DND-41 (cell line): ENCODE measurements around the gene TNIK.

Experiments used
- ATAC-seq: fragments of 200-7000 bp; cut with Tn5 transposase; 3 replicates; pipeline ENCODE4 v1.9.1; 2021; ENCODE audit warnings: low read depth; ENCODE audit not compliant: insufficient read depth
- DNase-seq: peaks from one replicate; pipeline ENCODE4 v3.0.0-alpha.2; 2020
- H2AFZ ChIP-seq: 2 replicates; pipeline ENCODE4 v1.6.0; 2012; ENCODE audit warnings: low read depth, low read length
- H3K27ac ChIP-seq: 2 replicates; pipeline ENCODE4 v1.5.1; 2012; ENCODE audit warnings: low read length, inconsistent platforms
- H3K27me3 ChIP-seq: fragments of 200-600 bp; sonication (generic); 2 replicates; pipeline ENCODE4 v1.6.0; 2012; ENCODE audit warnings: low read length, mild to moderate bottlenecking, inconsistent platforms; ENCODE audit not compliant: insufficient read depth, poor library complexity
- H3K36me3 ChIP-seq: 2 replicates; pipeline ENCODE4 v1.5.1; 2012; ENCODE audit warnings: low read length, inconsistent platforms; ENCODE audit not compliant: insufficient read depth
- H3K4me1 ChIP-seq: 2 replicates; pipeline ENCODE4 v1.5.1; 2012; ENCODE audit warnings: mild to moderate bottlenecking, low read length; ENCODE audit not compliant: insufficient read depth
- H3K4me2 ChIP-seq: 2 replicates; pipeline ENCODE4 v1.6.0; 2012; ENCODE audit warnings: mild to moderate bottlenecking, moderate library complexity, low read length, inconsistent platforms; ENCODE audit not compliant: insufficient read depth
- H3K4me3 ChIP-seq, 2 experiments: fragments of 200-600 bp in 1 of 2; shearing (Covaris generic) in 1 of 2; 2 replicates each; pipeline ENCODE4 v1.5.1; 2012 to 2016; ENCODE audit warnings: inconsistent platforms in 2 of 2, low read length in 2 of 2, mild to moderate bottlenecking in 2 of 2, low read depth in 1 of 2, moderate library complexity in 1 of 2
- H3K79me2 ChIP-seq: 2 replicates; pipeline ENCODE4 v1.6.0; 2012; ENCODE audit warnings: low read length, inconsistent platforms; ENCODE audit not compliant: insufficient read depth
- H3K9ac ChIP-seq: 2 replicates; pipeline ENCODE4 v1.6.0; 2012; ENCODE audit warnings: low read depth, mild to moderate bottlenecking, inconsistent platforms, low read length, moderate library complexity
- H3K9me3 ChIP-seq: 2 replicates; pipeline ENCODE4 v1.5.1; 2012; ENCODE audit warnings: low read length, moderate library complexity, mild to moderate bottlenecking, inconsistent platforms; ENCODE audit not compliant: insufficient read depth, severe bottlenecking
- H4K20me1 ChIP-seq: 2 replicates; pipeline ENCODE4 v1.6.0; 2012; ENCODE audit warnings: low read length; ENCODE audit not compliant: insufficient read depth
- CTCF ChIP-seq: IDR thresholded peaks from 2 replicates; pipeline ENCODE4 v1.5.1; 2012; ENCODE audit warnings: borderline replicate concordance, low read length, moderate library complexity, mild to moderate bottlenecking; ENCODE audit not compliant: poor library complexity, severe bottlenecking; ENCODE audit errors: extremely low read depth
- EZH2 ChIP-seq: IDR thresholded peaks from 3 replicates; pipeline ENCODE4 v1.6.1; 2012; ENCODE audit warnings: borderline replicate concordance, low read depth, mild to moderate bottlenecking, moderate library complexity, low read length, inconsistent platforms; ENCODE audit not compliant: severe bottlenecking

Gene TNIK

GRCh38 chr3:171140246-171140645, 320.0 kb downstream of the TNIK start:
- ATAC-seq: no peak

GRCh38 chr3:171138027-171138426, 322.2 kb downstream of the TNIK start:
- Histone ChIP-seq H3K4me1 (no peaks in the 10 kb centered on the region), H3K36me3 (no peaks in the 10 kb centered on the region), H3K27ac (no peak overlapping the region), H2AFZ (no peak overlapping the region), H3K9me3 (no peaks in the 10 kb centered on the region), H3K4me3 (no peak overlapping the region), H4K20me1 (no peaks in the 10 kb centered on the region), H3K27me3 (peaks cover 6% of the 10 kb centered on the region), H3K4me2 (no peak overlapping the region), H3K79me2 (no peaks in the 10 kb centered on the region), H3K9ac (no peak overlapping the region)
- ATAC-seq (no peak), DNase-seq (no peak)
- TF ChIP-seq CTCF (no peak), EZH2 (no peak)

More at GRCh38 chr3:171140246-171140645, 320.0 kb downstream of the TNIK start:
- H3K79me2 ChIP-seq: no peaks in the 10 kb centered on the region
- no peak overlapping the region for H3K27ac ChIP-seq
- no peak overlapping the region for H2AFZ ChIP-seq
- no peaks in the 10 kb centered on the region for H3K9me3 ChIP-seq
- H4K20me1 ChIP-seq: no peaks in the 10 kb centered on the region
- no peak for TF ChIP-seq CTCF
- no peak overlapping the region for H3K4me3 ChIP-seq
- no peak overlapping the region for H3K4me2 ChIP-seq
- peaks cover 6% of the 10 kb centered on the region for H3K27me3 ChIP-seq
- no peak for DNase-seq
- no peaks in the 10 kb centered on the region for H3K36me3 ChIP-seq
- H3K4me1 ChIP-seq: no peaks in the 10 kb centered on the region
- H3K9ac ChIP-seq: no peak overlapping the region

GRCh38 chr3:171135549-171135948, 324.7 kb downstream of the TNIK start:
- H3K9me3 ChIP-seq: no peaks in the 10 kb centered on the region
- DNase-seq (no peak), ATAC-seq (no peak)
- H2AFZ ChIP-seq: no peak overlapping the region
- H3K4me3 ChIP-seq: no peak overlapping the region
- H3K27me3 ChIP-seq: peaks cover 6% of the 10 kb centered on the region
- no peak overlapping the region for H3K9ac ChIP-seq
- H3K79me2 ChIP-seq: no peaks in the 10 kb centered on the region
- no peaks in the 10 kb centered on the region for H3K36me3 ChIP-seq
- no peak overlapping the region for H3K27ac ChIP-seq
- no peak overlapping the region for H3K4me2 ChIP-seq
- no peaks in the 10 kb centered on the region for H4K20me1 ChIP-seq
- TF ChIP-seq EZH2: no peak
- no peaks in the 10 kb centered on the region for H3K4me1 ChIP-seq

- H3K27me3 ChIP-seq: peaks cover 6% of the 10 kb centered on the region
- no peaks in the 10 kb centered on the region for H3K4me1 ChIP-seq
- no peak overlapping the region for H3K4me2 ChIP-seq
- H3K4me3 ChIP-seq: no peak overlapping the region
- DNase-seq (no peak), ATAC-seq (no peak)
- no peaks in the 10 kb centered on the region for H3K79me2 ChIP-seq
- no peaks in the 10 kb centered on the region for H3K9me3 ChIP-seq
- no peaks in the 10 kb centered on the region for H4K20me1 ChIP-seq
- TF ChIP-seq CTCF: no peak
- TF ChIP-seq EZH2: no peak
- H3K36me3 ChIP-seq: no peaks in the 10 kb centered on the region
- H3K27ac ChIP-seq: no peak overlapping the region
- H3K9ac ChIP-seq: no peak overlapping the region
- H2AFZ ChIP-seq: no peak overlapping the region
Measured at GRCh38 chr3:171133796-171134569, 326.2 kb downstream of the TNIK start.
